ENCODE measurements around the gene PAIP2. TPM values are rescaled to one million over a fixed set of nuclear protein-coding genes. Genes with fewer than 3 reads are reported as not detected.

The PAIP2 gene
- total RNA-seq, 2 donors from 2014 or later, result 53.9 to 65.6 TPM

DNA sequence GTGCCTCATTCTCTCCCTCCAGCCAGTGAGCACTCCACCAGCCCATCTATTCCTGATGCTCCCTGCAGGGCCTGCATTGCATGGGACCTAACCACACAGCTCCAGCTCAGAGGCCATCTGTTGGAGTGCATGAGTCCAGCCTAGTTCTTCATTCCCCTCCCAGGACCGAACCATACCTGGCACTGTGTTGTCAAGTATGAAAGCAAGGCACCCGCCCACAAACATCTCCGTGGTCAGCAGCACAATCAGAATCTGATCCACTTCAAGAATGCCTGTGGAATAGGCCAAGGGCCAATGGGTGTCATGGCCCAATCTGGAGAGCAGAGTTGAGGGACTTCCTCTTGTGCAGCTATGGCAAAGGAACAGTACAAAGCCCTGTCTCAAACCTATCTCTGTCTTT is 35.6 kb downstream of the PAIP2 start:
- H3K4me1 ChIP-seq (ENCODE audit: control insufficient read depth in 1 of 2, low read depth in 2 of 2), result peaks cover 0 to 7% of the 10 kb centered on the region in 2 donors
- no peak overlapping the region for H3K4me3 ChIP-seq
- DNase-seq (ENCODE audit: low spot score) (no peak), ATAC-seq (ENCODE audit: insufficient number of reproducible peaks, low FRiP score, low read depth) (no peak)
- no peaks in the 10 kb centered on the region for H3K27me3 ChIP-seq (replicated peaks; ENCODE audit: insufficient read depth)
- no peaks in the 10 kb centered on the region for H3K9me3 ChIP-seq
- H3K36me3 ChIP-seq, result peaks cover under 1% of the 10 kb centered on the region
- TF ChIP-seq, protein P1, sequence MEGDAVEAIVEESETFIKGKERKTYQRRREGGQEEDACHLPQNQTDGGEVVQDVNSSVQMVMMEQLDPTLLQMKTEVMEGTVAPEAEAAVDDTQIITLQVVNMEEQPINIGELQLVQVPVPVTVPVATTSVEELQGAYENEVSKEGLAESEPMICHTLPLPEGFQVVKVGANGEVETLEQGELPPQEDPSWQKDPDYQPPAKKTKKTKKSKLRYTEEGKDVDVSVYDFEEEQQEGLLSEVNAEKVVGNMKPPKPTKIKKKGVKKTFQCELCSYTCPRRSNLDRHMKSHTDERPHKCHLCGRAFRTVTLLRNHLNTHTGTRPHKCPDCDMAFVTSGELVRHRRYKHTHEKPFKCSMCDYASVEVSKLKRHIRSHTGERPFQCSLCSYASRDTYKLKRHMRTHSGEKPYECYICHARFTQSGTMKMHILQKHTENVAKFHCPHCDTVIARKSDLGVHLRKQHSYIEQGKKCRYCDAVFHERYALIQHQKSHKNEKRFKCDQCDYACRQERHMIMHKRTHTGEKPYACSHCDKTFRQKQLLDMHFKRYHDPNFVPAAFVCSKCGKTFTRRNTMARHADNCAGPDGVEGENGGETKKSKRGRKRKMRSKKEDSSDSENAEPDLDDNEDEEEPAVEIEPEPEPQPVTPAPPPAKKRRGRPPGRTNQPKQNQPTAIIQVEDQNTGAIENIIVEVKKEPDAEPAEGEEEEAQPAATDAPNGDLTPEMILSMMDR (IDR thresholded peaks at IDR 0.05), result no peak
- no peak overlapping the region for H3K27ac ChIP-seq

DNA sequence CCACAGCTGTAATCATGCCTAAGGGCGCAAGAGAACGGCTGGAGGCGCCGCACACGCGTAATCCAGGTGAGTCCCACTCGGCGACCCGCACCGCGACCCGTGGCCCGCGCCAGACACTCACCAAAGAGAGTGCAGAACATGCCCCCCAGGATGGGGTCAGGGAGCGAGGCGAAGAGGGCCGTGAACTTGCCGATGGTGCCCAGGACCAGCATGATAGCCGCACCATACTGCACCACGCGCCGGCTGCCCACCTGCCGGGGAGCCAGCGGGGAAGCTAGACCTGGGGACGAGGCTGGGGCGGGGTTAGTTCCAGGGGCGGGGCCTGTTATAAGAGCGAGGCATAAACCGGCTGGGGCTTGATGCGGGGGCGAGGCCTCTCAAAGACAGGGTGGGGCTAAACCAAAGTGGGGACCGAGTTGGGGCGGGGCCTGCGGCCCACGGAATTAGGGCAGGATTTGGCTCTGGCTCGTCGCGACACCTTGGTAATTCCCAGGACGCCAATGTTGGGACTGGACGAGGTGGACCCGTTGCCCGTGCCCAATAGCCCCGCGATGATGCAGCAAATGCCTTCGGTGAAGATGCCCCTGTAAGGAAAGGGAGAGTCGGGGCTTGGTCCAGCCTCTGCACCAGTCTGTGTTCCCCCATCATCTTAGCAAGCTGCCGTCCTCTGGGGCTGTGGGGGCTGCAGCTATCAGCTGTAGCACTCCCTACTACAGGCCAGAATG is 36.6 kb downstream of the PAIP2 start:
- TF ChIP-seq, protein P1 (IDR thresholded peaks at IDR 0.05), result no peak
- Histone ChIP-seq H3K9me3 (no peaks in the 10 kb centered on the region), H3K4me3 (no peak overlapping the region), H3K27me3 (replicated peaks; ENCODE audit: insufficient read depth) (no peaks in the 10 kb centered on the region), H3K4me1 (ENCODE audit: control insufficient read depth in 1 of 2, low read depth in 2 of 2) (peaks cover 0 to 7% of the 10 kb centered on the region in 2 donors), H3K36me3 (no peaks in the 10 kb centered on the region), H3K27ac (no peak overlapping the region)
- ATAC-seq (ENCODE audit: insufficient number of reproducible peaks, low FRiP score, low read depth) (no peak), DNase-seq (ENCODE audit: low spot score) (no peak)

DNA sequence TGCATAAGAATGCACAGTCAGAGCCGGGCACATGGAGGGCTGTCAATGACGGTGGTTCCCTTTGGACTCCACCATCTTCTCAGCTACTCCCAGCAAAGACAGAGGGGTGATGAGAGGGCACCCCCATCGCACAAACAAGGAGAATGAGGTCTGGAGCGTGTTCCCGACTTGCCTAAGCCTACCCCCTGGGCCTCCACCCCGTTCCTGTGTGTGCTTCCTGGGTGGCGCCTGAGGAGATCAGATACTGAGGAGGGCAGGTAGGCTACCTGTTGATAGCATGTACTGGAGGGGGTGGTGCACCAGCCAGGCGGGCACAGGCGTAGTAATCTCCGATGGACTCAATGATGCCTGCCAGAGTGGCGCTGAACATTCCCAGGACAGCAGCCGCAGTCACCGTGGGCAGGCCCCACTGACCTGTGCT is 37.3 kb downstream of the PAIP2 start:
- Histone ChIP-seq H3K9me3 (no peaks in the 10 kb centered on the region), H3K27ac (no peak overlapping the region), H3K4me3 (no peak overlapping the region), H3K36me3 (no peaks in the 10 kb centered on the region), H3K27me3 (replicated peaks; ENCODE audit: insufficient read depth) (no peaks in the 10 kb centered on the region), H3K4me1 (ENCODE audit: control insufficient read depth in 1 of 2, low read depth in 2 of 2) (no peaks in the 10 kb centered on the region)
- TF ChIP-seq, protein P1 (IDR thresholded peaks at IDR 0.05), result no peak
- ATAC-seq (ENCODE audit: insufficient number of reproducible peaks, low FRiP score, low read depth), result no peak
- no peak for DNase-seq (ENCODE audit: low spot score)

DNA sequence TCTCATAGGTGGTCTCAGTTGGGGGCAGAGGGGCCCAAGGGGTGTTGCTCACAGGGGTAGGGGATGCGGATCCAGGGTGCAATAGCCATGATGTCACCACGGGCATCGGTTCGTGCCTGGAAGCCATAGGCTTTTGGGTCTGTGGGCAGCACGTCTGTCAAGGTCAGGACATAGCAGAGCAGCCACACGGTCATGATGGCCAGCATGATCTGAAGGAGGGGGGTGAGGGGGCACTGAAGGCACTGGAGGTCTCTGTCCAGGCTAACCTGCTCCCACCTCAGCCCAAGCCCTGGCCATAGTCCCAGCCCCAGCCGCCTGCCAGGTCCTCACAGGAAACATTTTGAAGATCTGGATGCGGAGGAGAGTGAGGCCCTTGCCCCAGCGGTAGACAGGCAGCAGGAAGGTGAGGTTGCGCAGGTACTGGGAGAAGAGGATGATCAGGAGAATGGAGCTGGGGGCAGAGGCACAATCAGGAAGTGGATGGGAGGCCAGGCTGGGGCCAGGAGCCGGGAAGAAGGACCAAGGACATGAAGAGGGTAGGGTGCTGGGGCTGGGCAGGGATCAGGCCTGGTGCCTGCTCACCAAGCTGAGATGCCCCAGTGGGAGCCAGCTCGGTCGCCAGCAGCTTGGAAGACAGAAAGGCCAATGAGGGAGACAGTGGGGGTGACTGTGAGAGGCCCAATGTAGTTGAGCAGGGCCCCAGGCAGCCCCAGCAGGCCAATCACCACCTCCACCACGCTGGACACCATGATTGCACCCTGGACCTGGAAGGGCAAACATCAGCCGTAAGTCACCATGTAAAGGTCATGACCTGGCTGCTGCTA is 38.2 kb downstream of the PAIP2 start:
- ATAC-seq (ENCODE audit: insufficient number of reproducible peaks, low FRiP score, low read depth) (no peak), DNase-seq (ENCODE audit: low spot score) (no peak)
- Histone ChIP-seq H3K4me1 (ENCODE audit: control insufficient read depth in 1 of 2, low read depth in 2 of 2) (peaks cover 0 to 7% of the 10 kb centered on the region in 2 donors), H3K4me3 (no peak overlapping the region), H3K27ac (no peak overlapping the region), H3K27me3 (replicated peaks; ENCODE audit: insufficient read depth) (no peaks in the 10 kb centered on the region), H3K36me3 (no peaks in the 10 kb centered on the region), H3K9me3 (no peaks in the 10 kb centered on the region)
- TF ChIP-seq, protein P1 (IDR thresholded peaks at IDR 0.05), result no peak
